ENCODE data around the gene NTMT2. TPM values are rescaled to one million over a fixed set of nuclear protein-coding genes. Genes with fewer than 3 reads are reported as not detected.

The NTMT2 gene
- total RNA-seq, 4 donors from 2014 or later, result not detected

GRCh38 chr1:170214117-170215032, 68.6 kb downstream of the NTMT2 start:
- no peaks in the 10 kb centered on the region for H3K36me3 ChIP-seq
- H3K27ac ChIP-seq, result peak overlapping the region; percentile 19 to 42
- DNase-seq, result no peak
- intact Hi-C loops (cut with DNase I; ENCODE audit: low total_unique reads), result no loop called here
- no peak for TF ChIP-seq CTCF (IDR thresholded peaks at IDR 0.05)
- no peak for TF ChIP-seq POLR2A (IDR thresholded peaks at IDR 0.05)
- H3K4me3 ChIP-seq, result no peak overlapping the region
- H3K27me3 ChIP-seq, result no peaks in the 10 kb centered on the region
- no peaks in the 10 kb centered on the region for H3K9me3 ChIP-seq
- no peaks in the 10 kb centered on the region for H3K4me1 ChIP-seq

- intact Hi-C loops (cut with DNase I; ENCODE audit: low total_unique reads), result no loop called here
- no peak for TF ChIP-seq POLR2A (IDR thresholded peaks at IDR 0.05)
- TF ChIP-seq CTCF (IDR thresholded peaks at IDR 0.05), result no peak
- H3K27ac ChIP-seq, result peak overlapping the region in 1 of 2 donors; percentile 16
- H3K4me1 ChIP-seq, result no peaks in the 10 kb centered on the region
- no peak overlapping the region for H3K4me3 ChIP-seq
- no peak for DNase-seq
- H3K9me3 ChIP-seq, result no peaks in the 10 kb centered on the region
- no peaks in the 10 kb centered on the region for H3K36me3 ChIP-seq
- no peaks in the 10 kb centered on the region for H3K27me3 ChIP-seq
Observed at GRCh38 chr1:170215072-170215885, 69.5 kb downstream of the NTMT2 start.

- DNase-seq, result no peak
- Histone ChIP-seq H3K9me3 (no peaks in the 10 kb centered on the region), H3K4me3 (no peak overlapping the region), H3K27me3 (no peaks in the 10 kb centered on the region), H3K27ac (no peak overlapping the region), H3K36me3 (no peaks in the 10 kb centered on the region), H3K4me1 (peaks cover 0 to 9% of the 10 kb centered on the region in 2 donors)
- intact Hi-C loops (cut with DNase I; ENCODE audit: low total_unique reads), result no loop called here
- no peak for TF ChIP-seq CTCF (IDR thresholded peaks at IDR 0.05)
- TF ChIP-seq POLR2A (IDR thresholded peaks at IDR 0.05), result no peak
Observed at GRCh38 chr1:170217517-170218256, 71.9 kb downstream of the NTMT2 start.

- TF ChIP-seq POLR2A (IDR thresholded peaks at IDR 0.05), result no peak
- TF ChIP-seq CTCF (IDR thresholded peaks at IDR 0.05), result no peak
- Histone ChIP-seq H3K27ac (no peak overlapping the region), H3K4me1 (peaks cover 0 to 9% of the 10 kb centered on the region in 2 donors), H3K27me3 (no peaks in the 10 kb centered on the region), H3K4me3 (no peak overlapping the region), H3K36me3 (no peaks in the 10 kb centered on the region), H3K9me3 (no peaks in the 10 kb centered on the region)
- DNase-seq, result no peak
- intact Hi-C loops (cut with DNase I; ENCODE audit: low total_unique reads), result no loop called here
Observed at GRCh38 chr1:170218257-170218650, 72.5 kb downstream of the NTMT2 start.

Small RNA genes within 50 kb of the gene (microRNA-seq; reads per million reads assigned to microRNA genes)
- gene MIR3119-1 (ENCODE audit: borderline microRNAs expressed, borderline replicate concordance) (not detected), gene MIR3119-2 (ENCODE audit: borderline microRNAs expressed, borderline replicate concordance) (not detected)

Small RNA genes within 50 kb of the gene (small RNA-seq; reads per million reads assigned to genes)
- gene MIR3119-2, result not detected

Other genes with a start within 250 kb of the NTMT2 start
- 10 to 100 TPM in 3 of 4 donors, 1 to 10 TPM in 1; 6.1 to 79.0 (median 58.7) TPM for gene KIFAP3, start 71.3 kb upstream of the NTMT2 start, total RNA-seq